Esophagus (tissue), 2 donors: Measurements from ENCODE around the gene TPM2. TPM values are rescaled to one million over a fixed set of nuclear protein-coding genes. Genes with fewer than 3 reads are reported as not detected.
A peak's percentile ranks its signal among the peaks of the same experiment; 100 is the strongest.

Experiments
- H3K27ac ChIP-seq, 2 donors: one replicate each; pipeline ENCODE4 v1.5.1; 2013; ENCODE audit warnings: low read depth in 2 of 2, mild to moderate bottlenecking in 2 of 2, inconsistent platforms in 1 of 2, low read length in 1 of 2, moderate library complexity in 1 of 2
- H3K27me3 ChIP-seq, 2 donors: one replicate each; pipeline ENCODE4 v1.6.1; 2013; ENCODE audit warnings: low read length in 2 of 2, control low read depth in 1 of 2, mild to moderate bottlenecking in 1 of 2; ENCODE audit not compliant: insufficient read depth in 2 of 2, control insufficient read depth in 1 of 2
- H3K36me3 ChIP-seq, 2 donors: one replicate each; pipeline ENCODE4 v1.6.1; 2013; ENCODE audit warnings: low read length in 1 of 2; ENCODE audit not compliant: control insufficient read depth in 2 of 2, insufficient read depth in 2 of 2
- H3K4me1 ChIP-seq, 2 donors: one replicate each; pipeline ENCODE4 v1.6.1; 2013; ENCODE audit warnings: low read length in 1 of 2; ENCODE audit not compliant: control insufficient read depth in 2 of 2, insufficient read depth in 2 of 2
- H3K4me3 ChIP-seq, 2 donors: one replicate each; pipeline ENCODE4 v1.5.1; 2013; ENCODE audit warnings: low read length in 2 of 2, mild to moderate bottlenecking in 2 of 2, low read depth in 1 of 2, moderate library complexity in 1 of 2
- H3K9me3 ChIP-seq, 2 donors: one replicate each; pipeline ENCODE4 v1.6.1; 2013; ENCODE audit warnings: mild to moderate bottlenecking in 2 of 2, low read depth in 1 of 2, low read length in 1 of 2, moderate library complexity in 1 of 2; ENCODE audit not compliant: control insufficient read depth in 2 of 2, insufficient read depth in 1 of 2
- WGBS, 2 donors: extraction: QIAGEN DNeasy Blood & Tissue Kit; methylation state at CpG; one replicate each; pipeline ENCODE4 v1.1.7; 2013; 5-methylcytosine and 5-hydroxymethylcytosine counted together
- polyA plus RNA-seq, 2 donors: library from polyadenylated mRNA; stranded (reverse); fragments of 200-250 nt; gene quantifications; one replicate each; pipeline ENCODE4 v1.2.3, GENCODE V29; 2013
- donor health status: healthy with polysubstance abuse.
- donor health status: Bipolar disorder and iron deficiency.

TPM2 gene
- polyA plus RNA-seq, 2 donors: 1,007 to 1,288 TPM

DNA sequence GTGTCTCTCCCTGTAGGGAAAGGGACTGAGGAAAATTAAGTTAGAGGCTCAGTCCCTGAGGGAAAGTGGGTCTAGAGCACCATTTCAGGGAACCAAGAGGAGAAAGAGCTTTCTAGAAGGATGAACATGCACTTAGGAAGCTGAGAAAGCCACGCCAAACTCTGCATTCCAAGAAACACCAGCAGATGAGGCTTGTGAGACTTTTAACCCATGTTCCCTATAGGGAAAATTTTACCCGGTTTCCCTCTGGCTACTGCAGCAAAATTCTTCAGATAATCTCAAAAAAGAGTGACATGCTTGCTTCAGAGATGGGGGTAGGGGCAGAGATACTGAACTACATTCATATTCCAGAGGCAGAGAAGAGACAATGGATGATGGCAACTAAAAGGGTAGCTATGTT lies 33.7 kb upstream of the TPM2 start:
- Histone ChIP-seq H3K9me3 (no peaks in the 10 kb centered on the region), H3K36me3 (peaks cover 40 to 53% of the 10 kb centered on the region in 2 donors), H3K27ac (no peak overlapping the region), H3K4me3 (no peak overlapping the region), H3K27me3 (no peaks in the 10 kb centered on the region), H3K4me1 (peaks cover 0 to 6% of the 10 kb centered on the region in 2 donors)
- 91 to 95% methylated on average over 2 of the region's 2 CpGs for WGBS, 2 donors

DNA sequence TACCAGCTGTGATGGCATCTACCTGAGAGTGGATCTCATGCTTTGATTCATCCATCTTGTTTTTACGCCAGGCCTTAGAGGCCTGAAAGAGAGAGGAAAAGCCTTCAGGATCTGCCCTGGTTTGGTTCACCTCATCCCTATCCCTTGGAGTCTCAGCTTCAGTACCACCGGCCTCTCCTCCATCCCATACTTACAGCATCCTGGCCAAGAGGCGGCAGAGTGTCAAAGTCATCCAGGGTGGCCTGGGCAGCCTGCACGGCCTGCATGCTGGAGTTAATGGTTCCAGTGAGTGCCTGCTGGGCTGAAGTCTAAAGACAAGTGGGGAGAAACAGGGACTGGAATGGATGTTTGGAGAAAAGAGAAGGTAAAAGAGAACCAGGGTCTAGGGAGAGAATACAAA lies 29.8 kb upstream of the TPM2 start:
- Histone ChIP-seq H3K27me3 (no peaks in the 10 kb centered on the region), H3K4me3 (no peak overlapping the region), H3K36me3 (peaks cover 52 to 78% of the 10 kb centered on the region in 2 donors), H3K4me1 (no peaks in the 10 kb centered on the region), H3K9me3 (no peaks in the 10 kb centered on the region), H3K27ac (no peak overlapping the region)
- 94 to 95% methylated on average over 4 of the region's 4 CpGs for WGBS, 2 donors

DNA sequence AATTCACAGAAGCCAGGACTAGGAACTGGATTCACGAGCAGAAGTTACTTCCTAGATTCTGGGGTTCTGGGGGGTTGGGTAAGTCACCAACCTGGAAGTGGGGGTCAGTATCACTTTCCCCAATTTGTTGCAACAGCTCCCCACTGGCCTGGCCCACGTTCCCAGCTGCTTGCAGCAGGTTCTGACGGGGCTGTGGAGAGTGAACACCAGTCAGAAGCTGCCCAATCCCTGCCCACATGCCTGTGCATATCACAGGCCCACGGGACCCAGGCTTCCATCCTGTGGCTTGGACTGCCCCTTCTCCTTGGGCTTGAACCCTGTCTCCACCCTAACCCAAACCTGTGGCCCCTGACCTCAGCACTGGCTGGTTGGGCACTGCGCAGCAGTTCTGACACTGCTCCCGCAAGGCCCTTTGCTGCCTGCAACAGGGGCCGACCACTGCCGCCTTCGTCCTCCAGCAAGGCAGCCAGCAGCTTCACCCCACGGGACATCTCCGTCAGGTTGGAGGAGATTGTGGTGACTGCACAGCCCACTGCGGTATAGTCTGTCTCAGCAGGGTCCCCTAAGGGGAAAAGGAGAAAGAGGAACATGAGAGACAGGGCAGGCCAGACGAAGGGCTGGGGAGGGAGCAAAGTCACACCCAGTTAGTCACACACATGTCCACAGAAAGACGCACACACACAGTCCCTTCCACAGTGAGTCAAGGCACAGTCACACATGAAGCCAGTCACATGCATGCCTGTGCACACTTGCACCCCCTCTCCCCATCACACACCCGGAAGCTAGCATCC lies 29.2 kb upstream of the TPM2 start:
- no peak overlapping the region for H3K4me3 ChIP-seq
- H3K27me3 ChIP-seq: no peaks in the 10 kb centered on the region
- H3K36me3 ChIP-seq: peaks cover 52 to 78% of the 10 kb centered on the region in 2 donors
- no peaks in the 10 kb centered on the region for H3K4me1 ChIP-seq
- WGBS, 2 donors: 84 to 89% methylated on average over 15 of the region's 15 CpGs
- H3K9me3 ChIP-seq: no peaks in the 10 kb centered on the region
- H3K27ac ChIP-seq: no peak overlapping the region

DNA sequence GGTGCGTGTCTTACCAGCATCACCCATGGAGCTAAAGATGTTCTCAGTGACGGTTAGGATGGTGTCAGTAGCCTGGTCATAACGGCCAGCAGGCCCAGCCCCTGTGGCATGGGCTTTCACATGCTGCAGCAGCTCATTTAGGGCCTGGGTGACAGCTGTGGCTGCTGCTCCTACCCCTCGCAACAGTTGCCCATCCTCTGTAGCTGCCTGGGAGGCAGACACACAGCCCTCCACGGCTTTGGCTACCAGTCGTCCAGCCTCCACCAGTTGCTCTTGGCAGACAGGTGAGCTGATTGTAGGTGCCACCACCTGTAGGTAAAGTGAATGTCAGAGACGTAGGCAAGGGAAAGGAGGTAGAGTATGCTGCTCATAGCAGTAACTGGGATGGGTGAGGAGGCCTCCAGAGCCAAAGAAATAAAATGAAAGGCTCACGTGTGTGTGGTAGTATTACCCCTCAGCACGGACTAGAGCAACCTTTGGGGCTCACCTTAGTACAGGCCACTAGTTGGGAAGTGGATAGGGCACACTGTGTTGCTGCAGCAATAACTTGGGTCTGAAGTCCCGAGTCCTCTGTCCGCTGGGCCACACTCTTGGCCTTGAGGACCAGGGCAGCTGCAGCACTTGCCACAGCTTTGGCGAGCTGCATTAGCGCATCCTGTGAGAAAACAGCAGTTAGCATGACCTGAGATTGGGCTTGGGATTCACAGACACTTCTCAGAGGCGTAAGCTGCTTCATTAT lies 27.6 kb upstream of the TPM2 start:
- H3K27ac ChIP-seq: no peak overlapping the region
- H3K36me3 ChIP-seq: peaks cover 48 to 79% of the 10 kb centered on the region in 2 donors
- no peaks in the 10 kb centered on the region for H3K4me1 ChIP-seq
- no peaks in the 10 kb centered on the region for H3K9me3 ChIP-seq
- WGBS, 2 donors: 92 to 93% methylated on average over 14 of the region's 14 CpGs
- no peak overlapping the region for H3K4me3 ChIP-seq
- no peaks in the 10 kb centered on the region for H3K27me3 ChIP-seq

DNA sequence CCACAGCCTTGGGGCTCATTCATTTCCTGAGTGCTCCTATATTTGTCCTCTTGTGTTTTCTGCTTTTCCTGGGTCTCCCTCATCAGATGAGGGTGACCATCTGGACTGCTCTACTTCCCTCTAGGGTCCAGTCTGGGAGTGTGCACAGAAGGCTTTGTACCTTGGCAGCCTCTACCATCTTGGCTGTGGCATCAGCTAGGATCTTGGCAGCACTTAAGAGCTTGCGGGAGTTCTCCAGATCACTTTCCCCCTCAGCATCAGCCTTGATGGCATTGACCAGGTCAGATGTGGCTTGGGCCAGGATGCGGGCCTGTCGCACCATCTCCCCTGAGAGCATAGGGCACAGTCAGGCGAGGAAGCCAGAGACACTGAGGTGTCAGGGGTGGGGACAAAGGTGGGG lies 26.5 kb upstream of the TPM2 start:
- no peaks in the 10 kb centered on the region for H3K4me1 ChIP-seq
- H3K9me3 ChIP-seq: no peaks in the 10 kb centered on the region
- H3K36me3 ChIP-seq: peaks cover 44 to 77% of the 10 kb centered on the region in 2 donors
- H3K27me3 ChIP-seq: no peaks in the 10 kb centered on the region
- H3K27ac ChIP-seq: peak overlapping the region in 1 of 2 donors; percentile 11
- WGBS, 2 donors: 87 to 89% methylated on average over 4 of the region's 4 CpGs
- no peak overlapping the region for H3K4me3 ChIP-seq

DNA sequence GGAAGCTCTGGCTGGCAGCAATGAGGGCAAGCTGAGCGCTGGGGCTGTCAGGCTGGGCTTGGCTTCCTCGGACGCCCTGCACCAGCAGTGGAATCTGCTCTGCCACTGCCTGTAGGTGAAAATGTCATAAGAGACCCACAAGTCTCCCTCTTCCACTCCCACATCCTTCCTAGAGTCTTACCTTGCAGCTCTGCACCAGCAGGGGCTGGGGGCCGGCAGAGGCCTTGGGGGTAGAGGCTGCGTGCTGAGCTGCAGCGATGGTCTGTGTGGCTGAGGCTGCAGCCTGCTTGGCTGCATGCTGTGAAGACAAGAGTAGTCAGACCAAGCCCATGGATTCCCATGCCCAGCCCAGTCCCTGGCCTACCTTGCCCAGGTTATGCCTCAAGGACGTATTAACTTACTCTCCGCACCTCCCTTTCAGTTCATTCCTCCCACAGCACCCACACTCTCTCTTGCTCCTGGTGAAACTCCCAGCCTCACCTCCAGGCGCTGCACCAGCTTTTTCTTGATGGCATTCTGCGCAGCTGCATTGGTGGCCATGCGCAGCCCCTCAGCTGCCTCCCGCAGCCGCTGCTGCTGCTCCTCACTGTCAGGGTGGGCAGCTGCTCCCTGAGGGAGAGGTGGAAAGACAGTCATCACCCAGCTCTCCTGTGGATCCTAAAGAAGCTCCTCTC lies 25.0 kb upstream of the TPM2 start:
- H3K4me3 ChIP-seq: no peak overlapping the region
- peaks cover 42 to 76% of the 10 kb centered on the region in 2 donors for H3K36me3 ChIP-seq
- no peaks in the 10 kb centered on the region for H3K9me3 ChIP-seq
- no peak overlapping the region for H3K27ac ChIP-seq
- H3K27me3 ChIP-seq: no peaks in the 10 kb centered on the region
- no peaks in the 10 kb centered on the region for H3K4me1 ChIP-seq
- 94 to 95% methylated on average over 13 of the region's 13 CpGs for WGBS, 2 donors

DNA sequence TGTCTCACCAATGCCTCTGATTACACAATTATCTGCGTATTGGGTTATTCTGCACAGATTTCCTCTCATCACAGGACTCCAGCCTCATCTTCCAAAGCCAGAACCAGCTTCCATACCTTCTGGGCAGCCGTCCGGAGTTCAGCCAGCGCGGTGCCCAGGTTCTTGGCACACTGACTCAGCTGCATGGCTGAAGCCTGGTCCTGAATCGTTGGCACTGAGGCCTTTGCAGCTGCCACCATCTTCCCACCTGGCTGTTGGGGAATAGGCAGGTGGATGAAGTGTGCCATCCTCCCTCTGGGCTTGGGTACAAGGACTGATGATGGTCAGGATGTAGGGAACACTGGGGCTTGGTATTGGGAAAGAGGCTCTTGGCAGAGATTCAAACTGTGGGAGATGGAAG lies 24.4 kb upstream of the TPM2 start:
- no peaks in the 10 kb centered on the region for H3K27me3 ChIP-seq
- no peaks in the 10 kb centered on the region for H3K9me3 ChIP-seq
- WGBS, 2 donors: 90% methylated on average over 6 of the region's 6 CpGs
- no peak overlapping the region for H3K27ac ChIP-seq
- no peaks in the 10 kb centered on the region for H3K4me1 ChIP-seq
- peaks cover 37 to 70% of the 10 kb centered on the region in 2 donors for H3K36me3 ChIP-seq
- no peak overlapping the region for H3K4me3 ChIP-seq

DNA sequence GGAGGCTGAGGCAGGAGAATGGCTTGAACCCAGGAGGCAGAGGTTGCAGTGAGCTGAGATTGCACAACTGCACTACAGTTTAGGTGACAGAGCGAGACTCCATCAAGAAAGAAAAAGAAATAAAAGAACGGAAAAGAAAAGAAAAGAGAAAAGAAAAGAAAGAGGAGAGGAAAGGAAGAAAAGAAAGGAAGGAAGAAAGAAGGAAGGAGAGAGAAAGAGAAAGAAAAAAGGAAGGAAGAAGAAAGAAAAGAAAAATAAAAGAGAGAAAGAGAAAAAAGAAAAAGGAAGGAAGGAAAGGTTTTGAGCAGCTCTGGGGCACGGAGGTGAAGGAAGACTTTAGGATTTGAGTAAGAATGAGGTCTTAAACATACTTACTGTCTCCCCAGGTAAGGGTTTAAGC lies 23.9 kb upstream of the TPM2 start:
- Histone ChIP-seq H3K4me3 (no peak overlapping the region), H3K9me3 (no peaks in the 10 kb centered on the region), H3K36me3 (peaks cover 33 to 65% of the 10 kb centered on the region in 2 donors), H3K27me3 (no peaks in the 10 kb centered on the region), H3K27ac (no peak overlapping the region), H3K4me1 (no peaks in the 10 kb centered on the region)
- WGBS, 2 donors: 91 to 96% methylated on average over 3 of the region's 3 CpGs

DNA sequence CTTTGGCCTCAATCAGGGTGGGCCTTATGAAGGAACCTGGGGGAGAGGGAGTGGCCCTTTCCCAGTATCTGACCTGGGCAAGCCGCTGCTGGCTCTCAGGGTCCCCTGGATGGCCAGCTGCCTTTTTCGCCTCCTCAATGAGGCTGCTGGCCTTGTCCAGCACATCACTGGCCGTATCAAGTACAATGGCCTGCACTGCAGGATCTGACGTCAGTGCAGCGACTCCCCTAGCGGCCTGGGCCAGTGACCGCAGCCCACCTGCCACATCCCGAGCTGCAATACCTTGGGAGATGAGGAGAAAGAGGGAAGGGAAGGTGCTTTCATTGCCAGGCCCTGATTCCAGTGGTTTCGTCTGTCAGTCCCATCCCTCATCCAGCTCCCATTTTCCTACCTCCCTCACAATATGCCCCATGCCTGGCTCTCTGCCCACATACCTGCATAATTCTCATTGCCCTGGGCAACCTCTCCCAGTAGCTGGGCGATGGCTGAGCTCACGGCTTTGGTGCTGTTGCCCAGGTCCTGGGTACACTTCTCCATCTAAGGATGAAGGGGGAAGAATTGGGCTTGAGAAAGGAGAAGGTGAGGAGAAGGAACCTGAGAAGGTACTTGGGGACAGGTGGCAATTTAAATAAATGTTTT lies 23.2 kb upstream of the TPM2 start:
- no peaks in the 10 kb centered on the region for H3K27me3 ChIP-seq
- WGBS, 2 donors: 77 to 79% methylated on average over 11 of the region's 11 CpGs
- H3K27ac ChIP-seq: no peak overlapping the region
- H3K4me1 ChIP-seq: no peaks in the 10 kb centered on the region
- no peak overlapping the region for H3K4me3 ChIP-seq
- peaks cover 33 to 63% of the 10 kb centered on the region in 2 donors for H3K36me3 ChIP-seq
- H3K9me3 ChIP-seq: no peaks in the 10 kb centered on the region
